K562 (cell line): Measurements from ENCODE around the gene USP7. TPM values are rescaled to one million over a fixed set of nuclear protein-coding genes. Genes with fewer than 3 reads are reported as not detected.

ENCODE experiments used
- ARID1B ChIP-seq: fragments of 450-650 bp; IDR thresholded peaks from 2 replicates; pipeline ENCODE4 v1.6.1; 2016; ENCODE audit warnings: antibody characterized with exemption, mild to moderate bottlenecking, inconsistent platforms
- ARID3B ChIP-seq: fragments of 250-450 bp; sonication (Bioruptor Pico); IDR thresholded peaks from 2 replicates; pipeline ENCODE4 v1.4.0; 2020; ENCODE audit warnings: borderline replicate concordance
- BRF1 ChIP-seq: IDR thresholded peaks from 3 replicates; pipeline ENCODE4 v1.6.1; 2011; ENCODE audit warnings: borderline replicate concordance, mild to moderate bottlenecking; ENCODE audit not compliant: insufficient read length; ENCODE audit errors: extremely low read depth
- CBX2 ChIP-seq: fragments of 200-600 bp; sonication (generic); IDR thresholded peaks from one replicate; pipeline ENCODE4 v1.6.1; 2012; ENCODE audit warnings: mild to moderate bottlenecking, low read length, inconsistent platforms; ENCODE audit not compliant: insufficient read depth, poor library complexity, severe bottlenecking
- CC2D1A ChIP-seq: fragments of 450-650 bp; IDR thresholded peaks from 2 replicates; pipeline ENCODE4 v1.6.1; 2017; ENCODE audit warnings: mild to moderate bottlenecking
- CHCHD3 ChIP-seq: fragments of 250-450 bp; sonication (Bioruptor Pico); IDR thresholded peaks from 2 replicates; pipeline ENCODE4 v2.1.2; 2022; ENCODE audit warnings: mild to moderate bottlenecking
- ETV1 ChIP-seq: fragments of 450-650 bp; conservative IDR thresholded peaks from 2 replicates; pipeline ENCODE4 v1.6.1; 2016; ENCODE audit warnings: missing genetic modification characterization, control low read depth, low read depth, missing compliant biosample characterization
- ETV5 ChIP-seq: sonication (generic); formaldehyde crosslinking; IDR thresholded peaks from 2 replicates; pipeline ENCODE4 v1.4.0; 2020; ENCODE audit warnings: low read depth, mild to moderate bottlenecking, missing genetic modification reagents
- FOXA1 ChIP-seq: fragments of 450-650 bp; IDR thresholded peaks from 2 replicates; pipeline ENCODE4 v1.6.1; 2016; ENCODE audit warnings: mild to moderate bottlenecking, borderline replicate concordance
- JUN ChIP-seq, 2 experiments: sonication (generic) in 1 of 2; formaldehyde crosslinking in 1 of 2; IDR thresholded peaks; 2 replicates each; pipeline versions ENCODE4 v1.6.1 to v1.8.0; 2012 to 2022; ENCODE audit warnings: borderline replicate concordance in 2 of 2, mild to moderate bottlenecking in 2 of 2, improper control_type of control experiment in 1 of 2, low read depth in 1 of 2, low read length in 1 of 2, missing genetic modification reagents in 1 of 2
- LEF1 ChIP-seq: fragments of 450-650 bp; IDR thresholded peaks from 2 replicates; pipeline ENCODE4 v1.6.1; 2016; ENCODE audit warnings: mild to moderate bottlenecking
- NCOR1 ChIP-seq: fragments of 450-650 bp; IDR thresholded peaks from 2 replicates; pipeline ENCODE4 v1.6.1; 2016; ENCODE audit warnings: mild to moderate bottlenecking, moderate library complexity
- RAD51 ChIP-seq: fragments of 450-650 bp; IDR thresholded peaks from 2 replicates; pipeline ENCODE4 v1.7.1; 2016; ENCODE audit warnings: low read depth, mild to moderate bottlenecking, borderline replicate concordance
- SMARCC2 ChIP-seq: fragments of 450-650 bp; IDR thresholded peaks from 2 replicates; pipeline ENCODE4 v1.6.1; 2017; ENCODE audit warnings: antibody characterized with exemption, moderate library complexity, mild to moderate bottlenecking, low read depth
- TFAM ChIP-seq: fragments of 250-450 bp; sonication (Bioruptor Pico); conservative IDR thresholded peaks from 2 replicates; pipeline ENCODE4 v1.5.0; 2021; ENCODE audit warnings: mild to moderate bottlenecking, moderate library complexity
- USF2 ChIP-seq: sonication (generic); formaldehyde crosslinking; IDR thresholded peaks from 2 replicates; pipeline ENCODE4 v1.5.0; 2020; ENCODE audit warnings: missing genetic modification reagents
- ZBED1 ChIP-seq: IDR thresholded peaks from 2 replicates; pipeline ENCODE4 v1.6.1; 2014
- ZBTB1 ChIP-seq: sonication (generic); formaldehyde crosslinking; IDR thresholded peaks from 2 replicates; pipeline ENCODE4 v1.8.1; 2023; ENCODE audit warnings: missing genetic modification reagents, low read depth, mild to moderate bottlenecking, borderline replicate concordance
- ZKSCAN1 ChIP-seq: fragments of 150-350 bp; IDR thresholded peaks from 2 replicates; pipeline ENCODE4 v1.6.1; 2016; ENCODE audit warnings: low read depth, low read length
- ZNF165 ChIP-seq: fragments of 250-450 bp; sonication (Bioruptor Pico); IDR thresholded peaks from 2 replicates; pipeline ENCODE4 v1.4.0; 2020; ENCODE audit warnings: borderline replicate concordance
- ZNF263 ChIP-seq: sonication (generic); formaldehyde crosslinking; IDR thresholded peaks from 2 replicates; pipeline ENCODE4 v1.8.0; 2022; ENCODE audit warnings: mild to moderate bottlenecking, missing genetic modification reagents, borderline replicate concordance
- ZNF518B ChIP-seq: fragments of 250-450 bp; sonication (Bioruptor Pico); IDR thresholded peaks from 2 replicates; pipeline ENCODE4 v1.5.0; 2021; ENCODE audit warnings: mild to moderate bottlenecking, moderate library complexity
- polyA plus RNA-seq, 8 experiments: library from polyadenylated mRNA; depleted of rRNA in 4 of 8; stranded (reverse) in 5 of 8; unstranded in 3 of 8; fragments of >200 nt; fragmentation: Nextera tagmentation in 2 of 8; fragmentation: Illumina TruSeq in 1 of 8; extraction: Ambion mirVana in 2 of 8; extraction: Trizol in 1 of 8; gene quantifications; 2 replicates each; pipeline versions ENCODE4 v1.2.1 to v1.2.3, GENCODE V29; 2011 to 2014; ENCODE audit warnings: inconsistent platforms in 1 of 8, missing spikeins in 1 of 8
- total RNA-seq, 7 experiments: library from RNA; depleted of rRNA in 6 of 7; stranded (reverse); fragments of >200 nt in 6 of 7; fragmentation: Illumina TruSeq in 2 of 7; extraction: Trizol in 2 of 7; gene quantifications; 2 replicates each; pipeline versions ENCODE4 v1.2.1 to v1.2.3, GENCODE V29; 2011 to 2021; ENCODE audit warnings: low replicate concordance in 1 of 7

The USP7 gene
- total and polyA plus RNA-seq, 9 of the 15 experiments (the other 6 are each of a cell fraction or from before 2014, with no cell fraction given): 17.1 to 145 (median 57.9) TPM

GRCh38 chr16:8868416-8869211, 95.1 kb downstream of the USP7 start, which contains the start of gene CARHSP1 (continued):
- no peak for TF ChIP-seq BRF1
- TF ChIP-seq ARID1B: peak; percentile 81
- TF ChIP-seq CC2D1A: no peak
- no peak for TF ChIP-seq CBX2
- TF ChIP-seq LEF1: no peak
- TF ChIP-seq ZBTB1 (CRISPR knock-in tag): no peak
- no peak for TF ChIP-seq ZNF165 (CRISPR knock-in tag)
- TF ChIP-seq RAD51: no peak; the same call in 1 of the 2 replicates
- TF ChIP-seq NCOR1: peak; percentile 87
- TF ChIP-seq CHCHD3 (CRISPR knock-in tag): no peak
- no peak for TF ChIP-seq USF2 (CRISPR knock-in tag)
- no peak; the same call in 1 of the 2 replicates for TF ChIP-seq SMARCC2
- no peak for TF ChIP-seq ZBED1
- no peak for TF ChIP-seq ETV5
- no peak for TF ChIP-seq ZNF518B (CRISPR knock-in tag)
- no peak for TF ChIP-seq FOXA1
- TF ChIP-seq ARID3B: no peak
- no peak for TF ChIP-seq JUN (IDR thresholded peaks at IDR 0.05; ENCODE audit: borderline replicate concordance, low read depth, low read length)
- no peak for TF ChIP-seq JUN (CRISPR knock-in tag; IDR thresholded peaks at IDR 0.05; ENCODE audit: borderline replicate concordance)
- TF ChIP-seq TFAM: no peak
- TF ChIP-seq ZKSCAN1: peak; percentile 64; the same call in 1 of the 2 replicates
- TF ChIP-seq ETV1 (tag): no peak
- 0 out of 2 replicates have a peak, but pooled peaks have one; percentile 38 for TF ChIP-seq ZNF263 (CRISPR knock-in tag)
